CD4-positive, alpha-beta T cell treated with Interleukin-6 at 100 ng/mL for 8 hours (primary cell): ENCODE data around the gene TEX9.
"Not testable (repeated sequence)": the region's sequence is repeated elsewhere in the genome, so short reads cannot be mapped to it uniquely, and the experiment has no call there.

ENCODE experiments used
- DNase-seq: peaks from one replicate; pipeline ENCODE4 v3.0.0-alpha.2; 2020; ENCODE audit warnings: mixed read lengths, low spot score

TEX9 gene

GRCh38 chr15:56365075-56365711 lies at the start of gene TEX9:
Gene TEX9, plus strand, starts transcription at chr15:56365426. Its CDS starts 25 bp downstream, at chr15:56365451.
- peak; percentile 33 for DNase-seq

GRCh38 chr15:56316561-56316960 lies 48.7 kb upstream of the TEX9 start:
- DNase-seq = not testable (repeated sequence)

- DNase-seq = no peak
These were observed 44.9 kb upstream of the TEX9 start for GRCh38 chr15:56320316-56320715.

GRCh38 chr15:56320861-56321260 lies 44.4 kb upstream of the TEX9 start:
- DNase-seq = no peak

- no peak for DNase-seq
These were observed 42.8 kb upstream of the TEX9 start for GRCh38 chr15:56322444-56322843.

GRCh38 chr15:56323435-56323834 lies 41.8 kb upstream of the TEX9 start:
- DNase-seq = no peak

GRCh38 chr15:56325186-56325585 lies 40.0 kb upstream of the TEX9 start:
- no peak for DNase-seq

- DNase-seq = no peak
These were observed 37.3 kb upstream of the TEX9 start for GRCh38 chr15:56327721-56328502.

- no peak for DNase-seq
These were observed 28.0 kb upstream of the TEX9 start for GRCh38 chr15:56337084-56337725.

GRCh38 chr15:56339594-56339993 lies 25.6 kb upstream of the TEX9 start:
- no peak for DNase-seq

GRCh38 chr15:56341201-56341600 lies 24.0 kb upstream of the TEX9 start:
- no peak for DNase-seq

GRCh38 chr15:56342653-56343052 lies 22.6 kb upstream of the TEX9 start:
- no peak for DNase-seq

GRCh38 chr15:56343879-56344278 lies 21.3 kb upstream of the TEX9 start:
- DNase-seq = no peak

- DNase-seq = no peak
These were observed 20.9 kb upstream of the TEX9 start for GRCh38 chr15:56344336-56344735.

GRCh38 chr15:56346414-56346813 lies 18.8 kb upstream of the TEX9 start:
- no peak for DNase-seq

- no peak for DNase-seq
These were observed 15.7 kb upstream of the TEX9 start for GRCh38 chr15:56349554-56349953.

GRCh38 chr15:56351353-56351752 lies 13.9 kb upstream of the TEX9 start:
- DNase-seq = no peak

GRCh38 chr15:56351957-56352506 lies 13.2 kb upstream of the TEX9 start:
- no peak for DNase-seq

- no peak for DNase-seq
These were observed 12.1 kb upstream of the TEX9 start for GRCh38 chr15:56353119-56353518.

GRCh38 chr15:56353740-56354139 lies 11.5 kb upstream of the TEX9 start:
- no peak for DNase-seq

- DNase-seq = no peak
These were observed 8.6 kb upstream of the TEX9 start for GRCh38 chr15:56356616-56357015.

GRCh38 chr15:56358604-56359003 lies 6.6 kb upstream of the TEX9 start:
- no peak for DNase-seq

GRCh38 chr15:56361987-56362386 lies 3.2 kb upstream of the TEX9 start:
- no peak for DNase-seq
